GM15510 (cell line): ENCODE measurements around the gene ZNF799.

ENCODE experiments used
- POLR2A ChIP-seq: IDR thresholded peaks from 3 replicates; pipeline ENCODE4 v1.6.1; 2011; ENCODE audit warnings: borderline replicate concordance; ENCODE audit not compliant: insufficient read length; ENCODE audit errors: extremely low read depth

ZNF799 gene

DNA sequence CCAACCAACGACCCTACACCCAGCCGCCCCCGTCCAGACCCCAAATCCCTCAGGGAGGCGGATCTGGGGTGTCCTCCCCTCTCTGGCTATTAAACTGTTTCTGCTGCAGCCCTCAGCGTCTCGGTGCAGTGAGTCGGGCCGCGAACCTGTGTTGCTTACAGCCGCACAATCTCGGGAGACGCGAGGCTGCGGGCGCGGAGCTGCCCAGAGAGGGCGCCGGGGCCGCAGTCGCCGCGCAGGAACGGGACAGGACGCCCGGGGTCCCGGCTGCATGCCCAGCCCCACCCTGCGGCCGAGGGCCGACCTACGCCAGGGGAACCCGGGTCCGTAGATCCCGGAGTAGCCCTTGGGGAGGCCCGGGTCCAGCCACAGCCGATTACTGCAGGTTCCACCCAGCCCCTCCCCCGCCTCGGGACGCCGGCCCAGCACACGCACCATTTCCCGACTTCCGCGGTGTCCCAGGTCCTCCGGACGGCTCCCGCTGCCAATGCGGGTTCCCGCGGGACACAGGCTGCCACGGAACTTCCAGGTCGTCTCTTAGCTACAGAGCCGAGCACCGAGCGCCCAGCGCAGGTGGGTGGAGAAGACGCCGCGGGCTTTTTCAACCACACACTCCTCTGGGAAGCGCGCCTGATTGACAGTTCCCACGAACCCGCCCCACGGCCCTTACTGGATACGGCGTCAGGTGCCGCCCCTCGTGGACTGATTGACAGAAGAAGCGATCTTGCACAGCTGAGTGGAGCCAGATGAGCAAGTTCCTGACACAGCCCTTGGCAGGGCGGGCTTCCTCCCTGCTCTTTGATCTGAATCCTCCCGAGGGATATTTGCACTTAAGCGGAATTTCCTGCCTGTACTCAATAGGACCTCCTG, at the start of gene ZNF799:
Gene ZNF799 (minus strand): TSS at position 639 of the 870 bp plus-strand sequence. CDS start 201 bp downstream, at position 438.
- peak; percentile 65 for TF ChIP-seq POLR2A

GRCh38 chr19:12450844-12451243, 49.8 kb upstream of the ZNF799 start:
- no peak for TF ChIP-seq POLR2A

GRCh38 chr19:12448808-12449207, 47.7 kb upstream of the ZNF799 start:
- TF ChIP-seq POLR2A = no peak

DNA sequence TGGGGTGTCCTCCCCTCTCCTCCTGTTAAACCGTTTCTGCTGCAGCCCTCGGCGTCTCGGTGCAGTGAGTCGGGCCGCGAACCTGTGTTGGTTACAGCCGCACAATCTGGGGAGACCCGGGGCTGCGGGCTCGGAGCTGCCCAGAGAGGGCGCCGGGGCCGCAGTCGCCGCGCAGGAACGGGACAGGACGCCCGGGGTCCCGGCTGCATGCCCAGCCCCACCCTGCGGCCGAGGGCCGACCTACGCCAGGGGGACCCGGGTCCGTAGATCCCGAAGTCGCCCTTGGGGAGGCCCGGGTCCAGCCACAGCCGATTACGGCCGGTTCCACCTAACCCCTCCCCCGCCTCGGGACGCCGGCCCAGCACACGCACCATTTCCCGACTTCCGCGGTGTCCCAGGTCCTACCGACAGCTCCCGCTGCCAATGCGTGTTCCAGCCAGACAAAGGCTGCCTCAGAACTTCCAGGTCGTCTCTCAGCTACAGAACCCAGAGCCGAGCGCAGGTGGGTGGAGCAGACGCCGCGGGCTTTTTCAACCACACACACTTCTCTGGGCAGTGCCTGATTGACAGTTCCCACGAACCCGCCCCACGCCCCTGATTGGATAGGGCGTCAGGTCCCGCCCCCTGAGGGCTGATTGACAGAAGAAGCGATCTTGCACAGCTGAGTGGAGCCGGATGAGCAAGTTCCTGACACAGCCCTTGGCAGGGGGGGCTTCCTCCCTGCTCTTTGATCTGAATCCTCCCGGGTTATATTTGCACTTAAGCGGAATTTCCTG, 39.7 kb upstream of the ZNF799 start, which contains the start of gene ZNF443:
Gene ZNF443 (minus strand): TSS at position 481 of the 776 bp plus-strand sequence. CDS start 107 bp downstream, at position 374.
- peak; percentile 55 for TF ChIP-seq POLR2A

DNA sequence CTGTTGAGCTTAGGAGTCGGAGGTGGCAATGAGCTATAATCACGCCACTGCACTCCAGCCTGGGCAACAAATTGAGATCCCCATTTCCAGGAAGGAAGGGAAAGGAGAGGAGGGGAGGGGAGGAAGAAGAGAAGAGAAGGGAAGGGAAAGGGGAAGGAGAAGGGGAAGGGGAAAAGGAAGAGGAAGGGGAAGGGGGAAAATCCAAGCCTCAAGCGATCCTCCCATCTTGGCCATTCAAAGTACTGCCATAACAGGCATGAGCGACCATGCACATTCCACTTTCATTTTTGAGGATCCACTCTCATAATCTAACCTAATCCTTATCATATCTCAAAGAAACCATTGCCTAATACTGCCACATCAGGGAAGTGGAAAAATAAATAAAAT, 24.8 kb upstream of the ZNF799 start:
- TF ChIP-seq POLR2A = no peak

GRCh38 chr19:12425236-12425887, 24.3 kb upstream of the ZNF799 start:
- TF ChIP-seq POLR2A = no peak

GRCh38 chr19:12411893-12412292, 10.8 kb upstream of the ZNF799 start:
- TF ChIP-seq POLR2A = no peak

GRCh38 chr19:12380444-12380737, 20.7 kb downstream of the ZNF799 start:
- TF ChIP-seq POLR2A = no peak

GRCh38 chr19:12379732-12380443, 21.2 kb downstream of the ZNF799 start:
- TF ChIP-seq POLR2A = no peak

DNA sequence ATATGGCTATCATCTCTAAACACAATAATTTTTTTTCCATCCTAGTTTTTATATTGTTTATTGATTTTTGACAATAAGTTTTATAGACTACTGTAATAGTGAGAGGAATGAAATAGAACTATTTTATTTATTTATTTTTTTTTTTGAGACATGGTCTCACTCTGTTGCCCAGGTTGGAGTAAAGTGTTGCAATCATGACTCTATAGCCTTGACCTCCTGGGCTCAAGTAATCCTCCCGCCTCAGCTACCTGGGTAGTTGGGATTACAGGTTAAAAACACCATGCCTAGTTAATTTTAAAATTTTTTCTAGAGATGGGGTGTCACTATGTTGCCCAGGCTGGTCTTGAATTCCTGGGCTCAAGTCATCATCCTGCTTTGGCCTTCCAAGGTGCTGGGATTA, 27.0 kb downstream of the ZNF799 start:
- TF ChIP-seq POLR2A = no peak

DNA sequence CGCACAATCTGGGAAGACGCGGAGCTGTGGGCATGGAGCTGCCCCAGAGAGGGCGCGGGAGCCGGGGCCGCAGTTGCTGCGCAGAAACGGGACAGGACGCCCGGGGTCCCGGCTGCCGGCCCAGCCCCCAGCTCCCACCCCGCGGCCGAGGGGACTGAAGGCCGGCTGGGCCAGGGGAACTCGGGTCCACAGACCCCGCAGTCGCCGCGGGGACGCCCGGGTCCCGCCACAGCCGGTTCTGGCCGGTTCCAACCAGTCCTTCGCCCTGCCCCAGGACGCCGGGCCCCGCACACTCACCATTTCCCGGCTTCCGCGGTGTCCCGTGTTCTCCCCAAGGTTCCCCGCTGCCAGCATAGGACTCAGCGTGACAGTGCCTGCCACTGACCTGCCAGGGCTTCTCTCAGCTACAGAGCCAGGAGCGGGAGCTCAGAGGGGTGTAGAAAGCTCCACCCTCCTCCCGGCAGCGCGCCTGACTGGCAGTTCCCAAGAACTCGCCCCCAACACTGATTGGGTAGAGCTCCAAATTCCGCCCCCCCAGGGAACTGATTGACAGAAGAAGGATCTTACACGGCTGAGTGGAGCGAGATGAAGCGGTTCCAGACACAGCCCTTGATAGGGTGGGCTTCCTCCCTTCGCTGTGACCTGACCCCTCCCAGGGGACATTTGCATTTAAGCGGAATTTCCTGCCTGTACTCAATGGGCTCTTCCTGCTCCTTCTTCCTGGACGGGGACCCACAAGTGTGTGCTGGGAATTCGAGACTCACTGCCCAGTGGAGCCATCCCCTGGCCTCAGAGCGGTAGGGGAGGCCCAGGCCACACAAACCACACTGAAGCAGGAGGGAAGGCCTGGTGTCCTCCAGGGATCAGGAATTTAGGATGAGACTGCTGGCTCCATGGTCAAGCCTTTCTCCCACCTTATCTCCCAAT, 35.6 kb downstream of the ZNF799 start, which contains the start of gene ZNF442:
Gene ZNF442 (minus strand): TSS at position 448 of the 927 bp plus-strand sequence. CDS start 2,052 bp downstream, outside the sequence.
- peak; percentile 82 for TF ChIP-seq POLR2A

DNA sequence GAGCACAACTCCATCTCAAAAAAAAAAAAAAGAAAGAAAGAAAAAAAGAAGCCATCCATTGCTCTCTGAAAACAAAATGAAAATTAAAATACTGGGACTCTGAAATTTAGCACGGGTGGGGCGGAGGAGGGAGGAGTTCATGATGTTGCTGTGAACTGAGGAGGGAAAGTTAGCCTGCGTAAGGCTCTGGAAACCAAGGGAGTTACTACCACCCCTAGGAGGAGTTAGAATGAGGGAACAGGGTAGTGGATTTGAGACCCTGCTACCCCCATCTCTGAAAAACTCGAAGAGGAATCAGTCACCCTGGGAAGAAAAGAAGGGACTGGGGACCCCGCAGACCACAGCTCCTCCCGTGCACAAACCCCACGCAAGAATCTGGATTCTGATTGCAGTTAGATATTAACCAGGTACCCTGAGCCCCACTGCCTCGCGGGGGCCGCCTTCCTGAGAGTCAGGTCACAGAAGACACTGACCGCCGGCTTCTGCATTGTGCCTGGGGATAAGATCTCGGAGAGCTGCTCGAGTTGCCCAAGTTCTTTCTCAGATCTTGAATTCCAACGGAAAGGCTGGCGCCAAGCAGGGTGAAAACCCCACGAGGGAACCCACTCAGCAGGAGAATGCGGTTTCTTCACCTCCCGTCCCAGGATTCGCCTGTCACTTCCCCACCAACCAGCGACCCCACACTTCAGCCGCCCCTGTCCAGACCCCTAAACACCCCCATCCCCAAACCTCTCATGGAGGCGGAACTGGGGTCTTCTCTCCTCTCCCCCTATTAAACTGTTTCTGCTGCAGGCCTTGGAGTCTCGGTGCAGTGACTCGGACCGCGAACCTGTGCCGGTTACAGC, 36.5 kb downstream of the ZNF799 start:
- TF ChIP-seq POLR2A = no peak

DNA sequence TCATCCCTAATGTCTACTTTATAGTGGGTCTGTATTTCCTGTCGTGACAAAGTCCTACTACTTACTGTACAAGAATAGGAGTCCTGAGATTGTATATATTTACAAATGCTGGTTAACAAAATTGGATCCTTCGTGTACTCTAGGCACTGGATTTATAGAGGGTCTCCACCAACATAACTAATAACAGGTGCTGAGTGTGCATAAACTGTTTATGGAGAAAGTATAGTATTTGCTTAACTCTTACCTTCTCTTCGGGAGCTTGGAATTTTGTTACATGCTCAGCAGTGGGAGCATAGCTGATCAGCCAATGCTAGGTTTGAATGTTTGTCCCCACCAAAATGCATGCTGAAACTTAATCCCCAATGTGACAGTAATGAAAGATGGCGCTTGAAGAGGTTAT, 47.7 kb downstream of the ZNF799 start:
- no peak for TF ChIP-seq POLR2A

DNA sequence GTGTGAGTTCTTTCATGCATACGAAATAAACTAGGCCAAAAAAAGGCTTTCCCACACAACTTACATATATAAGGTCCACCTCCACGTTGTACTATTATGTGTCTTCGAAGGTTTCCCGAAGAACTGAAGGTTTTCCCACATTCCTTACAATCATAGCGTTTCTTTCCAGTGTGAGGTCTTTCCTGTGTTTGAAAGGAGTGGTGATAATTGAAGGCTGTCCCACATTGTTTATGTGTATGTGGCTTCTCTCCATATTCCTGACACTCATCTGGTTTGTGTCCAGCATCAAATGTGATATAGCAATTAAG, 50.2 kb downstream of the ZNF799 start:
- no peak for TF ChIP-seq POLR2A
